ENCODE data around the gene TNK1. TPM values are rescaled to one million over a fixed set of nuclear protein-coding genes. Genes with fewer than 3 reads are reported as not detected.

TNK1 gene
- total and polyA plus RNA-seq, 2 of the 8 experiments (the other 6 are each of a cell fraction or from before 2014, with no cell fraction given), result 7.6 to 9.5 TPM

GRCh38 chr17:7379134-7379533 lies 1.8 kb upstream of the TNK1 start:
- Histone ChIP-seq H3K27ac (ENCODE audit: low read depth, low read length) (no peak overlapping the region), H4K91ac (replicated peaks; ENCODE audit: insufficient read length, low read length) (no peak overlapping the region), H2AK5ac (ENCODE audit: low read depth, low read length) (no peak overlapping the region), H3K4me3 (ENCODE audit: extremely low read depth in 1 of 4, insufficient read depth in 2 of 4, low read depth in 3 of 4, low read length in 4 of 4) (no peak overlapping the region), H3K4ac (replicated peaks; ENCODE audit: insufficient read length, low read depth, low read length) (no peak overlapping the region), H3K23ac (ENCODE audit: insufficient read length) (no peak overlapping the region), H2BK20ac (ENCODE audit: low read length) (no peak overlapping the region), H3K56ac (replicated peaks; ENCODE audit: insufficient read length, low read depth, low read length) (no peak overlapping the region), H2AFZ (ENCODE audit: low read length) (no peak overlapping the region), H3K18ac (ENCODE audit: extremely low read depth, low read length) (no peak overlapping the region), H3K23me2 (ENCODE audit: low read depth, low read length) (peaks cover 7% of the 10 kb centered on the region; the same call in 1 of the 2 replicates), H4K8ac (ENCODE audit: extremely low read depth, insufficient read depth, low read length) (no peak overlapping the region), H3K14ac (ENCODE audit: insufficient read length) (no peak overlapping the region), H2BK15ac (ENCODE audit: low read length) (no peak overlapping the region), H2BK5ac (ENCODE audit: low read depth, low read length) (no peak overlapping the region), H3K36me3 (ENCODE audit: control insufficient read depth in 2 of 4, insufficient read depth in 4 of 4, low read length in 3 of 4) (no peaks in the 10 kb centered on the region), H3K27me3 (replicated peaks in 1 of 4; ENCODE audit: control insufficient read depth in 3 of 4, extremely low read depth in 1 of 4, insufficient read depth in 3 of 4, low read length in 3 of 4) (peaks cover 0 to 39% (median 29%) of the 10 kb centered on the region in 4 experiments; a peak in 6 of 7 replicates), H2BK120ac (replicated peaks; ENCODE audit: low read depth, low read length) (no peak overlapping the region), H3K9ac (replicated peaks in 1 of 4; ENCODE audit: extremely low read depth in 1 of 4, low read depth in 3 of 4, low read length in 3 of 4) (no peak overlapping the region), H3K79me2 (ENCODE audit: control insufficient read depth in 1 of 2, insufficient read depth in 2 of 2, low read length in 2 of 2) (no peaks in the 10 kb centered on the region), H4K5ac (ENCODE audit: insufficient read length, low read depth, low read length) (no peak overlapping the region), H3K79me1 (ENCODE audit: low read depth, low read length) (peaks cover 3% of the 10 kb centered on the region; the same call in 1 of the 2 replicates), H2BK12ac (ENCODE audit: low read depth, low read length) (no peak overlapping the region), H3K4me2 (ENCODE audit: insufficient read depth in 1 of 2, low read depth in 2 of 2, low read length in 2 of 2) (no peak overlapping the region), H3K9me3 (ENCODE audit: insufficient read depth in 2 of 2, low read depth in 1 of 2, low read length in 1 of 2) (peaks cover 0 to 7% of the 10 kb centered on the region in 2 experiments; a peak in 1 of 4 replicates), H4K20me1 (replicated peaks in 1 of 2; ENCODE audit: control insufficient read depth in 1 of 2, insufficient read depth in 2 of 2, low read length in 2 of 2) (peaks cover 0 to 8% of the 10 kb centered on the region in 2 experiments), H3K4me1 (replicated peaks in 1 of 4; ENCODE audit: control insufficient read depth in 3 of 4, insufficient read depth in 4 of 4, low read length in 3 of 4) (peaks cover 0 to 13% (median 6%) of the 10 kb centered on the region in 4 experiments; a peak in 6 of 7 replicates)
- FAIRE-seq (no peak), DNase-seq (ENCODE audit: low read depth in 1 of 2, low spot score in 2 of 2) (no peak)
- ChIA-PET CTCF (ENCODE audit: partially characterized antibody) (no interaction called here), POLR2A (ENCODE audit: partially characterized antibody) (no interaction called here)
- WGBS, 2 experiments (ENCODE audit: extremely low coverage in 1 of 2, insufficient coverage in 1 of 2, insufficient read length in 1 of 2, insufficient replicate concordance in 2 of 2, low coverage in 1 of 2, low lambda C conversion rate in 2 of 2, missing lambda C conversion rate in 1 of 2), result 95% methylated on average over 3 of the region's 3 CpGs; no CpG with 5 or more reads in 1 of the 2 experiments
- no peak for TF ChIP-seq KDM5A (IDR thresholded peaks at IDR 0.05; ENCODE audit: low read length)
- TF ChIP-seq SIRT6 (IDR thresholded peaks at IDR 0.05; ENCODE audit: low read length), result no peak
- no peak for TF ChIP-seq HDAC6 (IDR thresholded peaks at IDR 0.05; ENCODE audit: low read depth, low read length)
- TF ChIP-seq NRF1 (IDR thresholded peaks at IDR 0.05; ENCODE audit: low read depth, low read length), result no peak
- no peak for TF ChIP-seq SIN3A (conservative IDR thresholded peaks at IDR 0.05 in 1 of 2, IDR thresholded peaks at IDR 0.05 in 1 of 2; ENCODE audit: low read depth in 1 of 2, low read length in 2 of 2)
- no peak for TF ChIP-seq SP2 (IDR thresholded peaks at IDR 0.05; ENCODE audit: low read length)
- no peak for TF ChIP-seq CEBPB (IDR thresholded peaks at IDR 0.05; ENCODE audit: low read depth, low read length)
- TF ChIP-seq GTF2F1 (IDR thresholded peaks at IDR 0.05; ENCODE audit: borderline replicate concordance, low read depth, low read length), result no peak
- TF ChIP-seq KDM4A (IDR thresholded peaks at IDR 0.05; ENCODE audit: low read depth, low read length, severe bottlenecking), result no peak
- TF ChIP-seq CBX5 (IDR thresholded peaks at IDR 0.05; ENCODE audit: low read depth, low read length), result no peak
- no peak for TF ChIP-seq TCF12 (IDR thresholded peaks at IDR 0.05; ENCODE audit: low read depth, low read length)
- TF ChIP-seq BRCA1 (IDR thresholded peaks at IDR 0.05; ENCODE audit: low read depth, low read length), result no peak
- TF ChIP-seq SAP30 (IDR thresholded peaks at IDR 0.05; ENCODE audit: insufficient read depth, insufficient replicate concordance, low read length), result no peak
- TF ChIP-seq JUN (IDR thresholded peaks at IDR 0.05; ENCODE audit: low read depth, low read length), result no peak
- no peak for TF ChIP-seq RNF2 (IDR thresholded peaks at IDR 0.05; ENCODE audit: borderline replicate concordance, low read depth, low read length, missing control alignments, poor library complexity, severe bottlenecking)
